ENCODE data around the gene FECH. TPM values are rescaled to one million over a fixed set of nuclear protein-coding genes. Genes with fewer than 3 reads are reported as not detected.

FECH gene
- total and polyA plus RNA-seq, 9 of the 15 experiments (the other 6 are each of a cell fraction or from before 2014, with no cell fraction given) = 19.8 to 170 (median 56.8) TPM

GRCh38 chr18:57586251-57587049 lies at the start of gene FECH (continued):
- TF ChIP-seq SIN3A (IDR thresholded peaks at IDR 0.05; ENCODE audit: borderline replicate concordance in 2 of 2, control insufficient read depth in 1 of 2, low read depth in 2 of 2, low read length in 2 of 2) (no peak), RCOR1 (IDR thresholded peaks at IDR 0.05; ENCODE audit: borderline replicate concordance in 1 of 2, low read depth in 2 of 2, low read length in 2 of 2) (no peak), KLF6 (CRISPR knock-in tag; IDR thresholded peaks at IDR 0.05; ENCODE audit: borderline replicate concordance) (no peak), SMARCE1 (IDR thresholded peaks at IDR 0.05) (no peak), HMG20A (CRISPR knock-in tag; conservative IDR thresholded peaks at IDR 0.05) (no peak), ZNF12 (CRISPR knock-in tag; IDR thresholded peaks at IDR 0.05) (no peak), ZBTB1 (CRISPR knock-in tag; IDR thresholded peaks at IDR 0.05; ENCODE audit: borderline replicate concordance, low read depth) (no peak), RNF2 (IDR thresholded peaks at IDR 0.05) (no peak), ZNF217 (CRISPR knock-in tag; IDR thresholded peaks at IDR 0.05) (no peak), ZNF77 (CRISPR knock-in tag; IDR thresholded peaks at IDR 0.05) (no peak), ZKSCAN3 (CRISPR knock-in tag; IDR thresholded peaks at IDR 0.05) (no peak), MBD1 (CRISPR knock-in tag; IDR thresholded peaks at IDR 0.05) (no peak), PTBP1 (IDR thresholded peaks at IDR 0.05; ENCODE audit: low read depth, low read length) (no peak), HNRNPLL (IDR thresholded peaks at IDR 0.05; ENCODE audit: low read depth, low read length, poor library complexity, severe bottlenecking) (peak; percentile 98), ZNF583 (CRISPR knock-in tag; IDR thresholded peaks at IDR 0.05) (no peak), KAT7 (CRISPR knock-in tag; IDR thresholded peaks at IDR 0.05; ENCODE audit: borderline replicate concordance) (no peak), SMAD3 (CRISPR knock-in tag; conservative IDR thresholded peaks at IDR 0.05) (no peak), SOX6 (IDR thresholded peaks at IDR 0.05) (no peak), SETDB1 (IDR thresholded peaks at IDR 0.05; ENCODE audit: low read length) (no peak), ZNF175 (CRISPR knock-in tag; IDR thresholded peaks at IDR 0.05; ENCODE audit: low read depth) (no peak), FOXO4 (CRISPR knock-in tag; IDR thresholded peaks at IDR 0.05) (no peak), ZNF512 (tag; IDR thresholded peaks at IDR 0.05) (no peak), NFE2 (IDR thresholded peaks at IDR 0.05; ENCODE audit: low read depth) (peak; percentile 95), WHSC1 (IDR thresholded peaks at IDR 0.05; ENCODE audit: low read length) (no peak), ZNF766 (CRISPR knock-in tag; conservative IDR thresholded peaks at IDR 0.05) (no peak), DIDO1 (tag; IDR thresholded peaks at IDR 0.05; ENCODE audit: low read depth) (no peak)
